GM12865 (cell line): ENCODE measurements around the gene PPP2R3A.

ENCODE experiments used
- DNase-seq: peaks from one replicate; pipeline ENCODE4 v3.0.0; 2010; ENCODE audit warnings: low read depth
- H3K4me3 ChIP-seq: 2 replicates; pipeline ENCODE4 v1.5.1; 2011; ENCODE audit warnings: mild to moderate bottlenecking, low read depth, low read length, control low read depth
- CTCF ChIP-seq: IDR thresholded peaks from 2 replicates; pipeline ENCODE4 v1.5.1; 2011; ENCODE audit warnings: low read length, control low read depth, low read depth, inconsistent platforms; ENCODE audit not compliant: insufficient read depth; ENCODE audit errors: missing control alignments

The PPP2R3A gene

GRCh38 chr3:135982404-135982761, 16.9 kb downstream of the PPP2R3A start:
- no peak overlapping the region for H3K4me3 ChIP-seq
- no peak for TF ChIP-seq CTCF
- DNase-seq, result no peak

GRCh38 chr3:135982922-135983581, 17.5 kb downstream of the PPP2R3A start:
- TF ChIP-seq CTCF, result no peak
- H3K4me3 ChIP-seq, result no peak overlapping the region
- DNase-seq, result no peak

GRCh38 chr3:135987661-135988060, 22.1 kb downstream of the PPP2R3A start:
- no peak for DNase-seq
- TF ChIP-seq CTCF, result no peak
- no peak overlapping the region for H3K4me3 ChIP-seq

GRCh38 chr3:135989242-135989641, 23.7 kb downstream of the PPP2R3A start:
- no peak for DNase-seq
- H3K4me3 ChIP-seq, result no peak overlapping the region
- TF ChIP-seq CTCF, result no peak

- no peak overlapping the region for H3K4me3 ChIP-seq
- no peak for DNase-seq
- TF ChIP-seq CTCF, result no peak
Observed at GRCh38 chr3:135990903-135991302, 25.4 kb downstream of the PPP2R3A start.

GRCh38 chr3:135991621-135992020, 26.1 kb downstream of the PPP2R3A start:
- H3K4me3 ChIP-seq, result no peak overlapping the region
- TF ChIP-seq CTCF, result no peak
- no peak for DNase-seq

- no peak for DNase-seq
- no peak overlapping the region for H3K4me3 ChIP-seq
- no peak for TF ChIP-seq CTCF
Observed at GRCh38 chr3:135992072-135992471, 26.5 kb downstream of the PPP2R3A start.
